Measurements from ENCODE around the gene CYTH1.

GRCh38 chr17:78673395-78673794 lies 108.7 kb downstream of the CYTH1 start:
- TF ChIP-seq CTCF (IDR thresholded peaks at IDR 0.05; ENCODE audit: insufficient read depth, low read depth, low read length) (no peak), EZH2 (IDR thresholded peaks at IDR 0.05; ENCODE audit: insufficient read depth, low read length) (no peak)

All from astrocyte (in vitro differentiated cells and primary cell).